Ishikawa (cell line): Measurements from ENCODE around the gene ROR1.

Experiments used
- CEBPB ChIP-seq: IDR thresholded peaks from 2 replicates; pipeline ENCODE4 v1.6.1; 2012
- FOXM1 ChIP-seq: IDR thresholded peaks from 2 replicates; pipeline ENCODE4 v1.6.1; 2012; ENCODE audit warnings: low read depth, borderline replicate concordance

GRCh38 chr1:64182207-64182606, 408.4 kb downstream of the ROR1 start:
- TF ChIP-seq FOXM1 (no peak), CEBPB (no peak)
